Upper lobe of left lung (tissue), 6 donors: ENCODE data around the gene ASIC3. TPM values are rescaled to one million over a fixed set of nuclear protein-coding genes. Genes with fewer than 3 reads are reported as not detected.
A peak's percentile ranks its signal among the peaks of the same experiment; 100 is the strongest.

ENCODE experiments used
- ATAC-seq, 2 donors: fragments of 200-7000 bp; cut with Tn5 transposase; one replicate each; pipeline ENCODE4 v1.9.1; 2022; ENCODE audit warnings: mild to moderate bottlenecking in 2 of 2, moderate library complexity in 2 of 2; ENCODE audit not compliant: low FRiP score in 2 of 2
- DNase-seq, 2 donors: peaks; one replicate each; pipeline ENCODE4 v3.0.0-alpha.2; 2019 to 2020
- H3K27ac ChIP-seq, 4 donors: fragments of 200-600 bp; sonication (generic); one replicate each; pipeline ENCODE4 v1.5.1; 2016 to 2019
- H3K27me3 ChIP-seq, 4 donors: fragments of 200-600 bp; sonication (generic); one replicate each; pipeline ENCODE4 v1.5.1; 2017 to 2019
- H3K36me3 ChIP-seq, 4 donors: fragments of 200-600 bp; sonication (generic); one replicate each; pipeline ENCODE4 v1.5.1; 2016 to 2019
- H3K4me1 ChIP-seq, 4 donors: fragments of 200-600 bp; sonication (generic); one replicate each; pipeline ENCODE4 v1.5.1; 2018 to 2019
- H3K4me3 ChIP-seq, 4 donors: fragments of 200-600 bp; sonication (generic); one replicate each; pipeline ENCODE4 v1.5.1; 2017 to 2019; ENCODE audit warnings: mild to moderate bottlenecking in 2 of 4, moderate library complexity in 1 of 4
- H3K9me3 ChIP-seq, 4 donors: fragments of 200-600 bp; sonication (generic); one replicate each; pipeline ENCODE4 v1.5.1; 2018 to 2019
- EP300 ChIP-seq, 4 donors: sonication (generic); formaldehyde crosslinking; IDR thresholded peaks; one replicate each; pipeline ENCODE4 v1.5.1; 2017; ENCODE audit warnings: antibody characterized with exemption in 4 of 4, control low read depth in 2 of 4
- POLR2A ChIP-seq, 4 donors: fragments of 450-650 bp; IDR thresholded peaks; one replicate each; pipeline ENCODE4 v1.5.1; 2016 to 2017; ENCODE audit warnings: antibody characterized with exemption in 4 of 4, mild to moderate bottlenecking in 2 of 4
- POLR2AphosphoS5 ChIP-seq, 2 donors: sonication (generic); formaldehyde crosslinking; IDR thresholded peaks; one replicate each; pipeline ENCODE4 v1.5.1; 2017; ENCODE audit warnings: antibody characterized with exemption in 2 of 2
- WGBS, 2 donors: methylation state at CpG; one replicate each; pipeline ENCODE4 v1.1.5; 2017 to 2018; 5-methylcytosine and 5-hydroxymethylcytosine counted together
- total RNA-seq, 6 donors: library from RNA; depleted of rRNA in 4 of 6; stranded (reverse); fragments of >200 nt in 4 of 6; gene quantifications; one replicate each; pipeline versions ENCODE4 v1.1.0 to v1.2.1, GENCODE V29; 2016 to 2021
- TF ChIP-seq, protein P1 (sequence below), 6 experiments: fragments of 450-650 bp in 4 of 6; fragments of 200-600 bp in 2 of 6; sonication (generic) in 2 of 6; IDR thresholded peaks; one replicate each; pipeline ENCODE4 v1.5.1; 2016 to 2019; ENCODE audit warnings: antibody characterized with exemption in 6 of 6
- donor health status: DM: no; HTN: no; CAD: no; lungs with moderate emphysema.
- donor health status: DM: no; HTN: yes; CAD: no; lungs with severe emphysema.

ASIC3 gene
- total RNA-seq, 6 donors from 2014 or later = 2.1 to 37.7 (median 4.0) TPM

- peak overlapping the region in 3 of 4 donors; percentile 86 to 92 (median 88) for H3K4me3 ChIP-seq
- ATAC-seq = peak; percentile 93 to 94
- 0 to 1% methylated on average over 1 to 46 of the region's 46 CpGs for whole genome bisulfite sequencing, 2 donors
- peak overlapping the region; percentile 90 to 99 (median 96) for H3K27ac ChIP-seq
- peak; percentile 99 to 100 for DNase-seq
- no peaks in the 10 kb centered on the region for H3K27me3 ChIP-seq
- H3K4me1 ChIP-seq = peaks cover 41 to 63% (median 53%) of the 10 kb centered on the region in 4 donors
- H3K9me3 ChIP-seq = no peaks in the 10 kb centered on the region
- peak; percentile 84 to 92 for TF ChIP-seq POLR2AphosphoS5 (IDR thresholded peaks at IDR 0.05)
- TF ChIP-seq EP300 (IDR thresholded peaks at IDR 0.05) = peak in 2 of 4 donors; percentile 44 to 49
- TF ChIP-seq POLR2A (IDR thresholded peaks at IDR 0.05) = peak in 3 of 4 donors; percentile 33 to 87 (median 84)
- TF ChIP-seq, protein P1, sequence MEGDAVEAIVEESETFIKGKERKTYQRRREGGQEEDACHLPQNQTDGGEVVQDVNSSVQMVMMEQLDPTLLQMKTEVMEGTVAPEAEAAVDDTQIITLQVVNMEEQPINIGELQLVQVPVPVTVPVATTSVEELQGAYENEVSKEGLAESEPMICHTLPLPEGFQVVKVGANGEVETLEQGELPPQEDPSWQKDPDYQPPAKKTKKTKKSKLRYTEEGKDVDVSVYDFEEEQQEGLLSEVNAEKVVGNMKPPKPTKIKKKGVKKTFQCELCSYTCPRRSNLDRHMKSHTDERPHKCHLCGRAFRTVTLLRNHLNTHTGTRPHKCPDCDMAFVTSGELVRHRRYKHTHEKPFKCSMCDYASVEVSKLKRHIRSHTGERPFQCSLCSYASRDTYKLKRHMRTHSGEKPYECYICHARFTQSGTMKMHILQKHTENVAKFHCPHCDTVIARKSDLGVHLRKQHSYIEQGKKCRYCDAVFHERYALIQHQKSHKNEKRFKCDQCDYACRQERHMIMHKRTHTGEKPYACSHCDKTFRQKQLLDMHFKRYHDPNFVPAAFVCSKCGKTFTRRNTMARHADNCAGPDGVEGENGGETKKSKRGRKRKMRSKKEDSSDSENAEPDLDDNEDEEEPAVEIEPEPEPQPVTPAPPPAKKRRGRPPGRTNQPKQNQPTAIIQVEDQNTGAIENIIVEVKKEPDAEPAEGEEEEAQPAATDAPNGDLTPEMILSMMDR (IDR thresholded peaks at IDR 0.05) = peak in 2 of 6 experiments; percentile 6 to 9
- H3K36me3 ChIP-seq = peaks cover 0 to 6% (median 2%) of the 10 kb centered on the region in 4 donors
Measured at GRCh38 chr7:151057989-151058780, 9.9 kb downstream of the ASIC3 start.

DNA sequence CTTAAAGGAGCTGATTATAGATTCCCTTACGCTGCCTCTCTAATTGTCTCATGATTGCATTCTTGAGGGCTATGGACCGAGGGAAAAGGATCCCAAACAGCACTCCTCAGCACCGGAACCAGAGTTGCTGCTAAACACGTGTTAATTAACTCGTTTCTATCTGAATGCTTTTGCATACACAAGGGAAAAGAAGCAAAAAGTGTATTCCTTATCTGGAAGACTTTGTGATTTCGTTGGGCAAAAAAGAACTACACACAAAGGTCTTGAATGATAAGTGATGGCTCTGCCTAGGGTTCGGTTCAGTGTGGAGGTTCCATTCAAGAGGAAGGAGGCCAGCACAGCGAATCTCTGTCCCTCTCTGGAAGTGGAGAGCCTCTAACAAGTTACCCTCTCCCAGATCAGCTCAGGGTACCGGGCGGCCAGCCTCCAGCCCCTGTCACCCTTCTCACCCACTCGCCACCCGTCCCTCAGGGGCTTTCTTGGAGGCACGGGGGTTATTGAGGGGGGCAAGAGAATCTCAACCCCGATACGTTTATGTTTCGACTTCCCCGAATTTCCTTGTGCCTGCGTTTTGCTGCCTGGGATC lies 10.5 kb downstream of the ASIC3 start:
- Histone ChIP-seq H3K9me3 (no peaks in the 10 kb centered on the region), H3K27me3 (no peaks in the 10 kb centered on the region), H3K4me3 (peak overlapping the region; percentile 34 to 92 (median 87)), H3K4me1 (peaks cover 38 to 64% (median 54%) of the 10 kb centered on the region in 4 donors), H3K36me3 (peaks cover 0 to 10% (median 4%) of the 10 kb centered on the region in 4 donors), H3K27ac (peak overlapping the region; percentile 90 to 99 (median 96))
- DNase-seq (no peak), ATAC-seq (no peak)
- TF ChIP-seq EP300 (IDR thresholded peaks at IDR 0.05) = no peak
- TF ChIP-seq POLR2A (IDR thresholded peaks at IDR 0.05) = no peak
- TF ChIP-seq, protein P1 (IDR thresholded peaks at IDR 0.05) = no peak
- no peak for TF ChIP-seq POLR2AphosphoS5 (IDR thresholded peaks at IDR 0.05)
- WGBS, 2 donors = 5 to 6% methylated on average over 15 to 16 of the region's 18 CpGs

GRCh38 chr7:151059367-151060112 lies 11.2 kb downstream of the ASIC3 start, which contains the start of gene SLC4A2:
SLC4A2 (plus strand) TSS chr7:151059589; CDS start chr7:151061988, 2,399 bp downstream.
- peaks cover 38 to 65% (median 54%) of the 10 kb centered on the region in 4 donors for H3K4me1 ChIP-seq

DNA sequence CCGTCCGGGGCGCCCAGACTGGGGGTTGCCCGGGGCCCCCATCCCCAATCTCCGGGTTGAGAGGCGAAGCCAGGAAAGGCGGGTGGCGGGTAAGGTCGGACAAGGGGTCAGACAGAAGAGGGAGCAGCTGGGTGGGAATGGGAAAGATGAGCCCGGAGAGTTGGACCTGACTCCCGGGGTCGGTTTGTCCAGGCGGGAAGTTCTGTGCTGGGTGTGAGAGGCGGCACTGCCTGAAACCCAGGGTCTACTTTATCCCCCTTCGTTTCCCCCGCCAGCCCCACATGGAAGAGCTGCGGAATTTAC lies 11.7 kb downstream of the ASIC3 start:
- H3K36me3 ChIP-seq = peaks cover 9 to 22% (median 16%) of the 10 kb centered on the region in 4 donors
- H3K4me3 ChIP-seq = peak overlapping the region; percentile 86 to 98 (median 90)
- TF ChIP-seq EP300 (IDR thresholded peaks at IDR 0.05) (no peak), POLR2A (IDR thresholded peaks at IDR 0.05) (no peak), POLR2AphosphoS5 (IDR thresholded peaks at IDR 0.05) (no peak)
- TF ChIP-seq, protein P1 (IDR thresholded peaks at IDR 0.05) = no peak
- peak overlapping the region; percentile 90 to 99 (median 96) for H3K27ac ChIP-seq
- peaks cover 38 to 65% (median 54%) of the 10 kb centered on the region in 4 donors for H3K4me1 ChIP-seq
- WGBS, 2 donors = 1 to 3% methylated on average over 10 to 17 of the region's 17 CpGs
- H3K27me3 ChIP-seq = no peaks in the 10 kb centered on the region
- ATAC-seq (no peak), DNase-seq (no peak)
- no peaks in the 10 kb centered on the region for H3K9me3 ChIP-seq

More at GRCh38 chr7:151059367-151060112, 11.2 kb downstream of the ASIC3 start, which contains the start of gene SLC4A2:
- DNase-seq (peak; percentile 81 to 97), ATAC-seq (peak; percentile 31 to 79)
- Histone ChIP-seq H3K4me3 (peak within 1 kb of the TSS; percentile 86 to 98 (median 90)), H3K9me3 (no peaks in the 10 kb centered on the region), H3K36me3 (peaks cover 3 to 16% (median 10%) of the 10 kb centered on the region in 4 donors), H3K27me3 (no peaks in the 10 kb centered on the region), H3K27ac (peak within 1 kb of the TSS; percentile 90 to 99 (median 96))
- 0 to 1% methylated on average over 19 to 42 of the region's 75 CpGs for WGBS, 2 donors
- TF ChIP-seq, protein P1 (IDR thresholded peaks at IDR 0.05) = peak; percentile 30 to 64 (median 56)
- TF ChIP-seq POLR2A (IDR thresholded peaks at IDR 0.05) = peak in 1 of 4 donors; percentile 76
- no peak for TF ChIP-seq EP300 (IDR thresholded peaks at IDR 0.05)
- TF ChIP-seq POLR2AphosphoS5 (IDR thresholded peaks at IDR 0.05) = peak; percentile 23 to 56
